HepG2 (cell line): ENCODE data around the gene FSD1. TPM values are rescaled to one million over a fixed set of nuclear protein-coding genes. Genes with fewer than 3 reads are reported as not detected.
"Not testable (repeated sequence)": the region's sequence is repeated elsewhere in the genome, so short reads cannot be mapped to it uniquely, and the experiment has no call there.

ENCODE experiments used
- ATAC-seq: fragments of 200-7000 bp; cut with Tn5 transposase; 3 replicates; pipeline ENCODE4 v1.9.1; 2020; ENCODE audit warnings: mild to moderate bottlenecking, moderate library complexity
- BruUV-seq: library from RNA; stranded (reverse); fragments of 400-500 nt; replicated peaks from 2 replicates; lab custom pipeline; 2021; lab: Mats Ljungman, UMichigan
- CTCF ChIA-PET: fragments of 300-600 bp; formaldehyde crosslinking; extraction: SDS; loops from one replicate; lab custom pipeline; 2021; ENCODE audit warnings: low total read pairs, inconsistent platforms, low intra/inter-chr PET ratio; lab: Yijun Ruan, JAX
- POLR2A ChIA-PET: fragments of 350-600 bp; sonication (Branson Sonifier 250); formaldehyde crosslinking; loops from one replicate; lab custom pipeline; 2020; ENCODE audit warnings: antibody characterized with exemption, inconsistent platforms; lab: Yijun Ruan, JAX
- DNase-seq: peaks from one replicate; pipeline ENCODE4 v3.0.0-alpha.2; 2015; ENCODE audit warnings: low spot score
- FAIRE-seq: peaks from 3 replicates; lab custom pipeline; 2011; peaks lifted over from hg19 to GRCh38; lab: Jason Lieb, UNC
- H2AFZ ChIP-seq: one replicate; pipeline ENCODE4 v1.6.1; 2011; ENCODE audit warnings: low read length, inconsistent platforms
- H3K27ac ChIP-seq: fragments of 300-600 bp; 3 replicates; pipeline ENCODE4 v1.8.0; 2011; ENCODE audit warnings: mixed run types, mild to moderate bottlenecking, mixed read lengths, low read length, inconsistent platforms; ENCODE audit not compliant: insufficient read depth; ENCODE audit errors: extremely low read length
- H3K27me3 ChIP-seq, 2 experiments: fragments of 200-600 bp in 1 of 2; 2 replicates in 1 of 2; 3 replicates in 1 of 2; pipeline versions ENCODE4 v1.6.0 to v1.8.0; 2011; ENCODE audit warnings: low read length in 2 of 2, mild to moderate bottlenecking in 2 of 2, moderate library complexity in 2 of 2, inconsistent platforms in 1 of 2; ENCODE audit not compliant: insufficient read depth in 2 of 2, control insufficient read depth in 1 of 2
- H3K36me3 ChIP-seq, 2 experiments: fragments of 200-600 bp in 1 of 2; replicated peaks in 1 of 2; 2 replicates in 1 of 2; 3 replicates in 1 of 2; pipeline versions ENCODE4 v1.5.1 to v1.8.0; 2011; ENCODE audit warnings: low read length in 2 of 2, inconsistent platforms in 1 of 2; ENCODE audit not compliant: insufficient read depth in 2 of 2, control insufficient read depth in 1 of 2
- H3K4me1 ChIP-seq: 2 replicates; pipeline ENCODE4 v1.5.1; 2012; ENCODE audit warnings: low read length, inconsistent platforms; ENCODE audit not compliant: insufficient read depth
- H3K4me2 ChIP-seq: 2 replicates; pipeline ENCODE4 v1.6.0; 2011; ENCODE audit warnings: low read depth, low read length, inconsistent platforms
- H3K4me3 ChIP-seq, 3 experiments: fragments of 200-600 bp in 1 of 3; sonication (generic), shearing (Covaris generic) in 1 of 3; replicated peaks in 1 of 3; 2 replicates each; pipeline ENCODE4 v1.5.1; 2011 to 2016; ENCODE audit warnings: low read length in 3 of 3, inconsistent platforms in 2 of 3, low read depth in 2 of 3, mild to moderate bottlenecking in 2 of 3, control low read depth in 1 of 3, mixed read lengths in 1 of 3; ENCODE audit not compliant: insufficient read depth in 1 of 3
- H3K79me2 ChIP-seq: one replicate; pipeline ENCODE4 v1.6.1; 2011; ENCODE audit warnings: low read length, inconsistent platforms; ENCODE audit not compliant: insufficient read depth
- H3K9ac ChIP-seq: 2 replicates; pipeline ENCODE4 v1.6.0; 2011; ENCODE audit warnings: mild to moderate bottlenecking, low read depth, low read length, inconsistent platforms; ENCODE audit not compliant: insufficient read depth
- H3K9me3 ChIP-seq: 2 replicates; pipeline ENCODE4 v1.5.1; 2012; ENCODE audit warnings: mild to moderate bottlenecking, low read length
- H4K20me1 ChIP-seq: 2 replicates; pipeline ENCODE4 v1.6.0; 2011; ENCODE audit warnings: inconsistent platforms, mild to moderate bottlenecking, low read length, moderate library complexity; ENCODE audit not compliant: insufficient read depth
- FOSL2 ChIP-seq: sonication (generic); formaldehyde crosslinking; IDR thresholded peaks from 2 replicates; pipeline ENCODE4 v1.4.0; 2020; ENCODE audit warnings: missing genetic modification reagents
- ZKSCAN8 ChIP-seq: IDR thresholded peaks from 2 replicates; pipeline ENCODE4 v1.6.1; 2016; ENCODE audit warnings: borderline replicate concordance, missing genetic modification reagents, missing compliant biosample characterization
- ZNF644 ChIP-seq: IDR thresholded peaks from 2 replicates; pipeline ENCODE4 v1.6.1; 2016; ENCODE audit warnings: low read depth
- WGBS: methylation state at CpG from one replicate; pipeline ENCODE4 v1.1.6; 2017; ENCODE audit warnings: low lambda C conversion rate; 5-methylcytosine and 5-hydroxymethylcytosine counted together
- in situ Hi-C: cut with HindIII; loops from 2 replicates; pipeline ENCODE4 v1.10.0; 2017; ENCODE audit warnings: low pct_unique_long_range_greater_than_20kb; ENCODE audit not compliant: extremely low pct_ligation_motif_present
- intact Hi-C: fragments of 100-400 bp; cut with micrococcal nuclease; formaldehyde crosslinking; loops from one replicate; pipeline ENCODE4 v1.10.0; 2022; ENCODE audit not compliant: unreplicated experiment
- polyA plus RNA-seq, 8 experiments: library from polyadenylated mRNA; depleted of rRNA in 3 of 8; stranded (reverse) in 7 of 8; unstranded in 1 of 8; fragments of >200 nt; fragmentation: Illumina TruSeq in 4 of 8; extraction: Trizol in 4 of 8; gene quantifications; 2 replicates each; pipeline versions ENCODE4 v1.2.1 to v1.2.3, GENCODE V29; 2011 to 2016; ENCODE audit warnings: low read depth in 4 of 8, missing spikeins in 1 of 8, mixed read lengths in 1 of 8; ENCODE audit not compliant: insufficient read depth in 1 of 8
- total RNA-seq, 5 experiments: library from RNA; depleted of rRNA; stranded (reverse); fragments of >200 nt; fragmentation: Illumina TruSeq; extraction: Trizol; gene quantifications; 2 replicates each; pipeline ENCODE4 v1.2.3, GENCODE V29; 2016; ENCODE audit warnings: low read depth in 1 of 5

The FSD1 gene
- total and polyA plus RNA-seq, 2 of the 13 experiments (the other 11 are each of a cell fraction or from before 2014, with no cell fraction given) = 0.29 to 0.66 TPM

- H3K4me2 ChIP-seq, DNase-seq, ATAC-seq, FAIRE-seq, POLR2A ChIA-PET, H4K20me1 ChIP-seq, BruUV-seq, H3K9ac ChIP-seq, intact Hi-C loops, H3K27ac ChIP-seq, H3K79me2 ChIP-seq, H3K36me3 ChIP-seq, in situ Hi-C loops, H2AFZ ChIP-seq, H3K4me3 ChIP-seq, H3K9me3 ChIP-seq, CTCF ChIA-PET: not testable (repeated sequence)
- H3K4me1 ChIP-seq = peaks cover 24% of the 10 kb centered on the region
- H3K27me3 ChIP-seq = peaks cover 0 to 14% of the 10 kb centered on the region in 2 experiments; a peak in 4 of 5 replicates
- WGBS = 87% methylated on average over 4 of the region's 4 CpGs
Measured at GRCh38 chr19:4286141-4286540, 18.3 kb upstream of the FSD1 start.

- peaks cover 24% of the 10 kb centered on the region for H3K4me1 ChIP-seq
- H3K4me3 ChIP-seq = no peak overlapping the region
- no peaks in the 10 kb centered on the region for H3K79me2 ChIP-seq
- POLR2A ChIA-PET = no interaction called here
- H3K27me3 ChIP-seq = peaks cover 0 to 3% of the 10 kb centered on the region in 2 experiments; a peak in 1 of 5 replicates
- DNase-seq (no peak), ATAC-seq (no peak), FAIRE-seq (no peak)
- H3K36me3 ChIP-seq = no peaks in the 10 kb centered on the region
- H3K4me2 ChIP-seq = no peak overlapping the region
- no peaks in the 10 kb centered on the region for H4K20me1 ChIP-seq
- CTCF ChIA-PET = no interaction called here
- intact Hi-C loops = no loop called here
- no peak for TF ChIP-seq ZKSCAN8
- peak; percentile 34; the same call in 1 of the 2 replicates for TF ChIP-seq FOSL2 (CRISPR knock-in tag)
- no peak for TF ChIP-seq ZNF644
- no peak overlapping the region for H2AFZ ChIP-seq
- no peak overlapping the region for H3K27ac ChIP-seq
- H3K9ac ChIP-seq = no peak overlapping the region
- in situ Hi-C loops = no loop called here
- 54% methylated on average over 16 of the region's 16 CpGs for WGBS
- BruUV-seq = no TSS peak
- H3K9me3 ChIP-seq = no peaks in the 10 kb centered on the region
Measured at GRCh38 chr19:4288091-4288777, 16.2 kb upstream of the FSD1 start.
